GM12872 (cell line): Measurements from ENCODE around the gene WNT1.

Experiments
- TF ChIP-seq, protein P1 (sequence below): IDR thresholded peaks from 3 replicates; pipeline ENCODE4 v1.5.1; 2011; ENCODE audit warnings: low read depth, mild to moderate bottlenecking, low read length, moderate library complexity; ENCODE audit not compliant: insufficient read depth

The WNT1 gene

DNA sequence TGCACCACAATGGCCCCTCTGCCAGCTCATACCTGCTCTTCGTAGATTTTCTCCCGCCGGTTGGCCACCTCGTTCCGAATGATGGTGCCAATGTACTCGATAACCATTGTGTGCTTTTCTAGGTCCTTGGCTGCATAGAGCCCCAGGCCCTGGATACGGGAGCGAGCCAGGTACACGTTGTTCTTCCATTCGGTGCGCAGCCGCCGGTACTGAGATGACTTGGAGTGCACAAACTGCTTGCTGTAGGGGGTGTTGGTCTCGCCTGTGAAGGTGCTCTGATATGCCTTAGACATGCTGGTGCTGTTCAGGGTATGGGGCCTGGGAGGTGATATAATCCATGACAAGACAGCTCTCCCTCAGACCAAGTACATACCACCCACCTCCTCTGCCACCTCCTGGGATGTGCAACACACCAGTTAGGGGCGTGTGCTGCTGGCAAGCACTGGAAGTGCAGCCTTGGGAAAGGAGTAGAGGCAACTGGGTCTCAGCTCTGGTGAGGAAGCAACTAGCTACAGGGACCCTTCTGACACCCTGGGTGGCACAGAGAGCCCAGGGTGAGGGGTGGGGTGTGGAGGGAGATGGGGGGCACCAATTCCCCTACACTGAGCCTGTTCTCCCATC lies 44.5 kb downstream of the WNT1 start:
- TF ChIP-seq, protein P1, sequence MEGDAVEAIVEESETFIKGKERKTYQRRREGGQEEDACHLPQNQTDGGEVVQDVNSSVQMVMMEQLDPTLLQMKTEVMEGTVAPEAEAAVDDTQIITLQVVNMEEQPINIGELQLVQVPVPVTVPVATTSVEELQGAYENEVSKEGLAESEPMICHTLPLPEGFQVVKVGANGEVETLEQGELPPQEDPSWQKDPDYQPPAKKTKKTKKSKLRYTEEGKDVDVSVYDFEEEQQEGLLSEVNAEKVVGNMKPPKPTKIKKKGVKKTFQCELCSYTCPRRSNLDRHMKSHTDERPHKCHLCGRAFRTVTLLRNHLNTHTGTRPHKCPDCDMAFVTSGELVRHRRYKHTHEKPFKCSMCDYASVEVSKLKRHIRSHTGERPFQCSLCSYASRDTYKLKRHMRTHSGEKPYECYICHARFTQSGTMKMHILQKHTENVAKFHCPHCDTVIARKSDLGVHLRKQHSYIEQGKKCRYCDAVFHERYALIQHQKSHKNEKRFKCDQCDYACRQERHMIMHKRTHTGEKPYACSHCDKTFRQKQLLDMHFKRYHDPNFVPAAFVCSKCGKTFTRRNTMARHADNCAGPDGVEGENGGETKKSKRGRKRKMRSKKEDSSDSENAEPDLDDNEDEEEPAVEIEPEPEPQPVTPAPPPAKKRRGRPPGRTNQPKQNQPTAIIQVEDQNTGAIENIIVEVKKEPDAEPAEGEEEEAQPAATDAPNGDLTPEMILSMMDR = no peak

DNA sequence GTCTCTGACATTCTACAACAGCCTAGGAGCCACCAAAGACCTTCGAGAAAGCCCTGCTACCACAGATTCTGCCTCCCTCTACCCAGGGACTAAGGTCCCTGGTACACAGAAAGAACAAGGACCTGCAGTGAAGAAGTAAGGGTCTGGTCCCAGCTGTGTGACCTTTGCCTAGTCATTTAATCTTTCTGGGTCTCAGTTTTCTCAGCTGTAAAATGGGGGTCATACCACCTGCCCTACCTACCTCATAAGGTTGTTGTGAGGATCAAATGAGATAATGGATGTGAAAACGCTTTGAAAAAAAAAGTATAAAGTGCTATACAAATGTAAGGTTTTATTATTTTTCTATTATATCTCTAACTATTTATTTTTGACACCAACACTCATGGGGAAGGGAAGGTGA lies 45.7 kb downstream of the WNT1 start:
- TF ChIP-seq, protein P1 = no peak

DNA sequence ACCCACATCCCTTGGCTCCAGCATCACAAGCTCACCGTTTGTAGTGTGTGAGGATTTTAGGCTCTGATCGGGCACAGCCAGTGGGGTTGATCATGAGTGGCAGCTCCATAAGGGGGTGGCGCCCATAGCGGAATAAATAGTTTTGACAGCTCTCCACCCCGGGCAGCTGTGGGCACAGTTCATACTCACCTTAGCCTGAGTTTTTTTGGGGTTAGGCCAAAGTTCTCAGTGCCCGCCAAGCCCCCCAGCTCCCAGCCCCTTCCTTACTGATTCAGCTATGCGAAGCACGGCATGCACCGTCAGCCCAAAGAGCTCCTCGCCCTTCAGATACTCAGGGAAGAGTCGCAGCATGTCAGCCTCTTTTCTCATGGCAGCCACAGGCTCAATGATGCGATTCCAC lies 46.4 kb downstream of the WNT1 start:
- TF ChIP-seq, protein P1 = no peak

DNA sequence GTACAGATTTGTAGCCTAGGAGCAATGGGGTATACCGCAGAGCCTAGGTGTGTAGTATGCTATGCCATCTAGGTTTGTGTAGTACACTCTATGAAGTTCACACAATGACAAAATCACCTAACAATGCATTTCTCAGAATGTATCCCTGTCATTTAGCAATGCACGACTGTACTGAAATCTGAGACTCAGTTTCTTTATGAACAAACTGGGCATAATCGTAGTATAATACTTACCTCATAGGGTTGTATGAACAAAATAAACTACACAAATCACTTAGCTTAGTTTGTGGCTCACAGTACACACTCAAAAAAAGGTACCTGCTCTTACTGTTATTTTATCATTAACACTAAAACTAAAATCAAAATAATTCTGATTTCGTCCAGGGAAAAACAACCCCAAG lies 47.3 kb downstream of the WNT1 start:
- TF ChIP-seq, protein P1 = no peak

DNA sequence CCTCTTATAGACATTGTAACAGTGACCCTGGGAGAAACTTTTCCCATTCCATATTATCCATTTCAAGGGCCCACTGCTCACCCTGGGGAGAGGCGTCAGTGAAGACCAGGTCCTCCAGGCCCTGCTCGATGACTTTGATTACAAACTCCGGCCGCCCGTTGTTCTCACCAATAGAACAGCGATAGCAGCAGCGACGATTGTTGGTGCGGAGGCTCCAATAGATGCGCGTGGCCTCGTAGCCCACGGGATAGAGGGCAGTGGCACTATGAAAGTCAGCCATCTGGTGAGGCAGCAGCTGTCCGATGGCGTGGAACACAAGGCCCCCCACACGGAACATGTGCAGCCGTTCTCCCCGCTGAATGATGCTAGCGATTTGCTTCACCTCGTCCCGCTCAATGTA lies 48.0 kb downstream of the WNT1 start:
- TF ChIP-seq, protein P1 = no peak

DNA sequence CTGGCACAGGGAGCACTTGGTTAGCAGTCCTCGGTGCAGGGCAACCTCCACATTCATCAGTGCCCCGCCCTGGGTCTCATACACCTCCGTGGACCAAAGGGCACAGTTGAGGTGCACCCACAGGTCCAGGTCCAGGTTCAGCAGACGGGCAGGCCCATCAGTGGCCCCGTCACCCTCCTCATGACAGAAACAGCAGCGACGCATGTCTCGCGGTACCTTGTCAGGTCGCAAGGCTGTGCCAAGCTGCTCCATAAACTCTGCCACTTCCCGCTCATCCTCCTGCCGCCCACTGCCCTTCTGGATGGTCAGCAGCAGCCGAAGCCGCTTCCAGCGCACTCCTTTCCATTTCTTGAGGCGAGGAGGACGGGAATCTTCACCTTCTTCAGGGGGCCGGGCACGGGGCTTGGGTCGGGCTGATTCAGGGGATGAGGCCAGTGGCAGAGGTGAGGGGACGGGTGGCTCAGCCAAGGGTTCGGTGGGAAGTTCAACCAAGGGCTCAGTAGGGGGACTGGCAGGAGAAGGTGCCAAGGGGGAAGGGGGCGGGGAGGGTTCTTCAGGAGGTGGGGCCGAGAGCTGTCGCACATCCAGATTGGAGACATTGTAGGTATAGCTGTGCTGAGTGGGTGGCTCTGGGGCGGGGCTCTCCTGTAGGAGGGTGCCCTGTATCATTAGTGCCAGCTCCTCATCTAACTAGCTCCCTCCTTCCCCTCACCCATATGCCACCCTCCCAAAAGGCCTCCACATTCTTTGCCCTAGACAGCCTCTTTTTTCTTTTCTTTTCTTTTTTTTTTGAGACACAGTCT lies 48.8 kb downstream of the WNT1 start:
- TF ChIP-seq, protein P1 = no peak

DNA sequence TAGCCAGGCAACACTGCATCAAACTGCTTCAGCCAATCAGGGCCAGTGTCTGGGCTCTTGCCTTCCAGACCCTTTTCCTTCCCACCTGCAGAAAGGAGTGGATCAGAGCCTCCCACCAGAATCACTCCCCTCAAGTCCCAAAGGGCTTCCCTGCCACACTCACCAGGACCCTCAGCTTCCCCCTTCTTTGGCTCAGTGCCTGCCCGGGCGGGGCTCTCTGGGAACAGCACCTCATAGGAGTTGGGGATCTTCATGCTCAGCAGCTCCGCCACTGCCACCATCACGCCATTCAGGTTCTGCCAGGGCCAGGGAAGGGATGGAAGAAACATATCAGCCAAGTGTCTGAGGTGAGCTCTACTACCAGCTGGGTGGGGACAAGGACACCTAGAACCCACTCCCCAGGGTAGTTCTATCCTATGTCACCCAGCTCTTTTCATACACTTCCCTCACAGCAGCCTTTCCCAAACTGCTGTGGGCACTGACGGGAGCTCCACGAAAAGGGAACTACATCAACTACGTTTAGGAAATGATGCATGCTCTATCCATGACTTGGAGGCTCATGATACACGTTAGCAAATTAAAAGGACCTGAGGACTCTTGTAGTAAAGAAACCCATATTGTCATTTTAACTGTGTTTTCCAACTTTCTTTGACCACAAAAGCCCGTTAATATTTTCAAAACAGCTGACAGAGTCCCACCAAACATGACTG lies 49.9 kb downstream of the WNT1 start:
- TF ChIP-seq, protein P1 = no peak
